Astrocyte (in vitro differentiated cells and primary cell): ENCODE results near the gene CPZ. TPM values are rescaled to one million over a fixed set of nuclear protein-coding genes. Genes with fewer than 3 reads are reported as not detected.

Experiments used
- DNase-seq: peaks from one replicate; pipeline ENCODE4 v3.0.0-alpha.2; 2010; ENCODE audit warnings: low read depth
- FAIRE-seq: peaks from 2 replicates; lab custom pipeline; 2011; peaks lifted over from hg19 to GRCh38; lab: Jason Lieb, UNC
- H2AFZ ChIP-seq: 2 replicates; pipeline ENCODE4 v1.6.0; 2012; ENCODE audit warnings: low read depth, low read length, inconsistent platforms
- H3K27ac ChIP-seq: 2 replicates; pipeline ENCODE4 v1.5.1; 2011; ENCODE audit warnings: low read depth, low read length, inconsistent platforms
- H3K27me3 ChIP-seq: 2 replicates; pipeline ENCODE4 v1.6.0; 2011; ENCODE audit warnings: low read length, inconsistent platforms; ENCODE audit not compliant: insufficient read depth
- H3K36me3 ChIP-seq: 2 replicates; pipeline ENCODE4 v1.5.1; 2011; ENCODE audit warnings: low read length, inconsistent platforms; ENCODE audit not compliant: insufficient read depth
- H3K4me1 ChIP-seq: 2 replicates; pipeline ENCODE4 v1.5.1; 2011; ENCODE audit warnings: low read length, inconsistent platforms; ENCODE audit not compliant: insufficient read depth
- H3K4me2 ChIP-seq: 2 replicates; pipeline ENCODE4 v1.6.0; 2012; ENCODE audit warnings: low read length, inconsistent platforms
- H3K4me3 ChIP-seq: 2 replicates; pipeline ENCODE4 v1.5.1; 2011; ENCODE audit warnings: low read depth, mild to moderate bottlenecking, low read length, inconsistent platforms; ENCODE audit not compliant: insufficient read depth
- H3K79me2 ChIP-seq: 2 replicates; pipeline ENCODE4 v1.6.0; 2012; ENCODE audit warnings: mild to moderate bottlenecking, low read length, inconsistent platforms; ENCODE audit not compliant: insufficient read depth
- H3K9ac ChIP-seq: 2 replicates; pipeline ENCODE4 v1.6.0; 2012; ENCODE audit warnings: mild to moderate bottlenecking, low read length, inconsistent platforms
- H3K9me3 ChIP-seq: 2 replicates; pipeline ENCODE4 v1.5.1; 2012; ENCODE audit warnings: low read depth, mild to moderate bottlenecking, low read length, inconsistent platforms; ENCODE audit not compliant: insufficient read depth
- H4K20me1 ChIP-seq: 2 replicates; pipeline ENCODE4 v1.6.0; 2012; ENCODE audit warnings: low read length, inconsistent platforms; ENCODE audit not compliant: insufficient read depth
- H3K27ac Mint-ChIP-seq: one replicate; pipeline ENCODE4 v1.8.0; 2021; ENCODE audit warnings: mild to moderate bottlenecking, mixed read lengths; ENCODE audit not compliant: unreplicated experiment
- H3K27me3 Mint-ChIP-seq: one replicate; pipeline ENCODE4 v1.8.0; 2021; ENCODE audit warnings: low read depth, mixed read lengths; ENCODE audit not compliant: unreplicated experiment
- H3K36me3 Mint-ChIP-seq: one replicate; pipeline ENCODE4 v1.8.0; 2021; ENCODE audit warnings: low read depth, mixed read lengths; ENCODE audit not compliant: unreplicated experiment
- H3K4me1 Mint-ChIP-seq: one replicate; pipeline ENCODE4 v1.8.0; 2021; ENCODE audit warnings: low read depth, mixed read lengths; ENCODE audit not compliant: unreplicated experiment
- H3K4me3 Mint-ChIP-seq: one replicate; pipeline ENCODE4 v1.8.0; 2021; ENCODE audit warnings: mild to moderate bottlenecking, moderate library complexity, mixed read lengths; ENCODE audit not compliant: unreplicated experiment
- H3K9me3 Mint-ChIP-seq: one replicate; pipeline ENCODE4 v1.8.0; 2021; ENCODE audit warnings: mild to moderate bottlenecking, mixed read lengths; ENCODE audit not compliant: unreplicated experiment
- CTCF ChIP-seq: IDR thresholded peaks from 2 replicates; pipeline ENCODE4 v1.5.1; 2011; ENCODE audit warnings: low read depth, mild to moderate bottlenecking, inconsistent platforms, low read length, moderate library complexity; ENCODE audit not compliant: insufficient read depth
- EZH2 ChIP-seq: IDR thresholded peaks from 2 replicates; pipeline ENCODE4 v1.6.1; 2012; ENCODE audit warnings: mild to moderate bottlenecking, low read length, inconsistent platforms; ENCODE audit not compliant: insufficient read depth
- total RNA-seq: library from RNA; stranded (reverse); gene quantifications from 2 replicates; pipeline ENCODE4 v1.2.1, GENCODE V29; 2021

The CPZ gene
- total RNA-seq, 1 donor from 2014 or later: 6.3 TPM

GRCh38 chr4:8615921-8616787, 23.6 kb downstream of the CPZ start:
- no peak for TF ChIP-seq EZH2
- no peak for TF ChIP-seq CTCF
- Histone ChIP-seq H3K4me3 (no peak overlapping the region), H3K36me3 (no peaks in the 10 kb centered on the region), H3K9ac (no peak overlapping the region), H3K27me3 (no peaks in the 10 kb centered on the region), H3K79me2 (no peaks in the 10 kb centered on the region), H4K20me1 (no peaks in the 10 kb centered on the region), H3K27ac (no peak overlapping the region), H3K9me3 (no peaks in the 10 kb centered on the region), H2AFZ (no peak overlapping the region), H3K4me1 (no peaks in the 10 kb centered on the region), H3K4me2 (no peak overlapping the region)
- no peak for DNase-seq
- H3K27ac Mint-ChIP-seq: no peak overlapping the region
- peaks cover 6% of the 10 kb centered on the region for H3K36me3 Mint-ChIP-seq
- H3K4me3 Mint-ChIP-seq: no peak overlapping the region
- no peaks in the 10 kb centered on the region for H3K9me3 Mint-ChIP-seq
- FAIRE-seq: no peak
- H3K4me1 Mint-ChIP-seq: no peaks in the 10 kb centered on the region
- H3K27me3 Mint-ChIP-seq: peaks cover 37% of the 10 kb centered on the region

- H3K36me3 Mint-ChIP-seq: peaks cover 6% of the 10 kb centered on the region
- no peak for FAIRE-seq
- H3K9me3 ChIP-seq: no peaks in the 10 kb centered on the region
- H3K4me3 ChIP-seq: no peak overlapping the region
- H4K20me1 ChIP-seq: no peaks in the 10 kb centered on the region
- no peaks in the 10 kb centered on the region for H3K27me3 ChIP-seq
- no peaks in the 10 kb centered on the region for H3K4me1 ChIP-seq
- H3K27me3 Mint-ChIP-seq: peaks cover 31% of the 10 kb centered on the region
- H3K36me3 ChIP-seq: no peaks in the 10 kb centered on the region
- no peak overlapping the region for H3K4me3 Mint-ChIP-seq
- no peak overlapping the region for H2AFZ ChIP-seq
- no peak overlapping the region for H3K9ac ChIP-seq
- H3K79me2 ChIP-seq: no peaks in the 10 kb centered on the region
- TF ChIP-seq CTCF: no peak
- TF ChIP-seq EZH2: no peak
- H3K4me1 Mint-ChIP-seq: no peaks in the 10 kb centered on the region
- no peak for DNase-seq
- H3K9me3 Mint-ChIP-seq: no peaks in the 10 kb centered on the region
- no peak overlapping the region for H3K27ac Mint-ChIP-seq
- H3K4me2 ChIP-seq: no peak overlapping the region
- no peak overlapping the region for H3K27ac ChIP-seq
These were observed 24.3 kb downstream of the CPZ start for GRCh38 chr4:8616831-8617230.

- no peak overlapping the region for H2AFZ ChIP-seq
- no peak overlapping the region for H3K4me2 ChIP-seq
- TF ChIP-seq EZH2 (no peak), CTCF (no peak)
- Mint-ChIP-seq H3K9me3 (no peaks in the 10 kb centered on the region), H3K27me3 (peaks cover 27% of the 10 kb centered on the region), H3K4me3 (no peak overlapping the region), H3K4me1 (no peaks in the 10 kb centered on the region), H3K27ac (no peak overlapping the region), H3K36me3 (peaks cover 6% of the 10 kb centered on the region)
- no peaks in the 10 kb centered on the region for H3K79me2 ChIP-seq
- H3K9ac ChIP-seq: no peak overlapping the region
- DNase-seq: no peak
- H3K27ac ChIP-seq: no peak overlapping the region
- H3K4me3 ChIP-seq: no peak overlapping the region
- no peaks in the 10 kb centered on the region for H3K36me3 ChIP-seq
- H3K9me3 ChIP-seq: no peaks in the 10 kb centered on the region
- H3K27me3 ChIP-seq: no peaks in the 10 kb centered on the region
- FAIRE-seq: no peak
- H3K4me1 ChIP-seq: no peaks in the 10 kb centered on the region
- no peaks in the 10 kb centered on the region for H4K20me1 ChIP-seq
These were observed 25.0 kb downstream of the CPZ start for GRCh38 chr4:8617486-8618040.
